Body of pancreas (tissue), 4 donors: ENCODE measurements around the gene MAPKAPK2.

Experiments
- CTCF ChIP-seq, 7 experiments: fragments of 450-650 bp in 4 of 7; fragments of 200-600 bp in 3 of 7; sonication (generic) in 3 of 7; IDR thresholded peaks; one replicate each; pipeline ENCODE4 v1.5.1; 2016 to 2019; ENCODE audit warnings: antibody characterized with exemption in 7 of 7
- POLR2A ChIP-seq, 3 donors: fragments of 450-650 bp; IDR thresholded peaks; one replicate each; pipeline ENCODE4 v1.6.1; 2016; ENCODE audit warnings: antibody characterized with exemption in 3 of 3, mild to moderate bottlenecking in 2 of 3

GRCh38 chr1:206674236-206674635 is 10.5 kb upstream of the MAPKAPK2 start:
- TF ChIP-seq CTCF (IDR thresholded peaks at IDR 0.05) (no peak), POLR2A (IDR thresholded peaks at IDR 0.05) (no peak)
